Activated CD4-positive, alpha-beta memory T cell treated with anti-CD3 and anti-CD28 coated beads, Interleukin-2, amount 10 ng/mL, durations not matched to agents 7 days and 5 days (primary cell): ENCODE measurements around the gene MIS18BP1. TPM values are rescaled to one million over a fixed set of nuclear protein-coding genes. Genes with fewer than 3 reads are reported as not detected.
"Not testable (repeated sequence)": the region's sequence is repeated elsewhere in the genome, so short reads cannot be mapped to it uniquely, and the experiment has no call there.

ENCODE experiments used
- CTCF ChIA-PET: fragments of 350-600 bp; sonication (Branson Sonifier 250); formaldehyde crosslinking; loops from one replicate; lab custom pipeline; 2021; ENCODE audit warnings: antibody characterized with exemption, inconsistent platforms; lab: Charles Lee
- POLR2A ChIA-PET: fragments of 350-600 bp; sonication (Branson Sonifier 250); formaldehyde crosslinking; loops from one replicate; lab custom pipeline; 2021; ENCODE audit warnings: antibody characterized with exemption; lab: Charles Lee
- DNase-seq: peaks from one replicate; pipeline ENCODE4 v3.0.0-alpha.2; 2020
- H3K27ac Mint-ChIP-seq: one replicate; pipeline ENCODE4 v1.8.0; 2021; ENCODE audit warnings: mild to moderate bottlenecking, mixed read lengths
- H3K27me3 Mint-ChIP-seq: one replicate; pipeline ENCODE4 v1.8.0; 2021; ENCODE audit warnings: mixed read lengths
- H3K36me3 Mint-ChIP-seq: one replicate; pipeline ENCODE4 v1.8.0; 2021; ENCODE audit warnings: low read depth, mixed read lengths
- H3K4me1 Mint-ChIP-seq: one replicate; pipeline ENCODE4 v1.8.0; 2021; ENCODE audit warnings: mixed read lengths
- H3K4me3 Mint-ChIP-seq: one replicate; pipeline ENCODE4 v1.8.0; 2021; ENCODE audit warnings: mild to moderate bottlenecking, mixed read lengths
- H3K9me3 Mint-ChIP-seq: one replicate; pipeline ENCODE4 v1.8.0; 2021; ENCODE audit warnings: mixed read lengths
- total RNA-seq, 2 experiments: library from RNA; stranded (reverse); gene quantifications; one replicate each; pipeline ENCODE4 v1.2.3, GENCODE V29; 2021

Gene MIS18BP1
- 10 to 100 TPM; 66.3 to 66.9 TPM for total RNA-seq

DNA sequence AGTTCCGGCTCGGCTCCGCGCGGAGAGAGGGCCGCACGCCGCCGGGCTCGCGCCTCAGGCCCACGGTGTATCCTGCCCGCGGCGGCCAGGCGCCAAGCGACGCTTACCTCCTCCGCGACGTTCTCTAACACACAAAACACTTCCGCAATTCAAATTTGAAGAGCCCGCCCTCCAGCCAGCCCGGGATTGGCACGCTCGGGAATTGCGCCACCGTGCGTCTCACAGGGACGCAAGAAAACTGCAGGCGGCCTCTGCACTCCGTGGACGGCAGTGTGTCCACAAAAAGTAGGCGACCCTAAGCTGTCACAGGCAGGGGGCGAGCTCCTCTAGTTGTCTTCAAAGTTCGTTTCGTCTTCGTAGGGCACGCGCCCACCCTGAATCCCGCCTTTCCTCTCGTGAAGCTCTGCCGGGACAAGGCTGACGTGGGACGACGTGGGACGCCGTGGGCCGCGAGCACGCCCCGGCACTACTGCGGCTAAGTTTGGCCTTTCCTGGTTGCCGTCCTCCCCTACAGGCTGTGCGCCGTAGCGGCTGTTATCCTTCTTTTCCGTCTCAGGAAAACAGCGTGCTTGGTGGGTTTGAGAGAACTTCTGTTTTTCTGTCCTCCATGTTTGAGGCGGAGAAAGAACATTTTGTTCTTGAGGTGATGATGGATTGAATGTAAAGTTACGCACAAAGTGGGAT is at the start of gene MIS18BP1:
MIS18BP1 (minus strand) TSS at position 133 of the 684 bp plus-strand sequence. CDS start 5,916 bp downstream, outside the sequence.
- Mint-ChIP-seq H3K4me1 (peaks cover 29% of the 10 kb centered on the region), H3K4me3 (peak within 1 kb of the TSS; percentile 83), H3K36me3 (peaks cover 13% of the 10 kb centered on the region), H3K9me3 (peaks cover 8% of the 10 kb centered on the region), H3K27ac (peak within 1 kb of the TSS; percentile 90), H3K27me3 (peaks cover 3% of the 10 kb centered on the region)
- peak; percentile 96 for DNase-seq
- ChIA-PET POLR2A (interaction anchor here (0.6 to 3.3 kb wide), 12 partner anchors 8 to 356 kb away, joined by 3 to 53 read pairs (median 4); partner anchors contain the start of genes FANCM, FKBP3, KLHL28 and PRPF39), CTCF (interaction anchor here (0.6 to 3.3 kb wide), 16 partner anchors 9 to 291 kb away, joined by 3 to 15 read pairs (median 4); partner anchors contain the start of genes FANCM, FKBP3 and TOGARAM1)

DNA sequence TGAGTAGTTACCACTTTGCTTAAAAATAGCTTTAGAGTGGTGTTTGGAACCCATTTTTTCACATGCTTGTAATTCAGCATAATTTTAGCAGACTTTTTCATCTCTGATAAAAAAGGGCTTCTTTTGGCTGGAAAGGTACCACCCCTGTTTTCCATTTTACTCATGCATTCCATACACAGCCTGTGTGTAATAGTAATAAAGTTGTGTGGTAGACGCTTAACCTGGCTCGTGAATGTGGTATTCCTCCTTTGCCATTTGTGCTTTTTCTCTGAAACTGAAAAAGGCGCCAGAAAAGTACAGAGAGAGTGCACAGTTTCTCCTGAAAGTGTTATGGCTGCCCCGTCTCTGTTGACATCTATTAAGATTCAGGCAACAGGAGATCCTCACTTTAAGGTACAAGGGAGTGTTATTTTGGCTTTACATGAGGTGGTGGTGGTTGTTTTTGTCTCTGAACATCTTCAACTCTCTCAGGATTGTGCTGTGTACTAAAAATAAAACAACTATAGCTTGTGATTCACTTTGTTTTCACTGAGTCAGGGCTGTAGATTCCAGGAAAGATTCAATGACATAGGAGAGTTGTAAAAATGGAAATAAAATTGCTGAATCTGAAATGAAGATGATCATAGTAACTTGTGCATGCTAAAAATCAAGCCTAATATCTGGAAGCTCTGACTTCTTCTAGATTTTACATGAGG is 45.6 kb upstream of the MIS18BP1 start:
- ChIA-PET POLR2A (no interaction called here), CTCF (no interaction called here)
- H3K36me3 Mint-ChIP-seq, result no peaks in the 10 kb centered on the region
- no peaks in the 10 kb centered on the region for H3K27me3 Mint-ChIP-seq
- peaks cover 10% of the 10 kb centered on the region for H3K4me1 Mint-ChIP-seq
- H3K4me3 Mint-ChIP-seq, result no peak overlapping the region
- no peak overlapping the region for H3K27ac Mint-ChIP-seq
- H3K9me3 Mint-ChIP-seq, result peaks cover 5% of the 10 kb centered on the region
- DNase-seq, result no peak

DNA sequence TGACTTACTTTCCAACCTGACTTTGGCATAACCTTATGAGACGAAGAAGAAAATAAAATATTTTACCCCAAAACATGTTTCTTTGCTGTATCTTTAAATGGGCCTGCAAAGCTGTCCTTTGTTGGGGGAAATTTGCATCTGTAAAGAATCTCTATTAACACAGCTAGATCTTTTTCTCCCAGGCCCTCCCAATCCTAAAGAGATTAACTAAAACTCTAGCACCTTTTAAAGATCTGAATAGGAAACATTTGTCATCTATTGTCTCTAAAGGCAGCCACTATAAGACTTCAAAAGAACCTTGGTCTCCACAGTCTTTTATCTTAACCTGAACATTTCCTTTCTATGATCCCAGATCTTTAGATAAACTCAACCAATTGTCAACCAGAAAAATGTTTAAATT is 41.8 kb upstream of the MIS18BP1 start:
- CTCF ChIA-PET, H3K4me3 Mint-ChIP-seq, H3K9me3 Mint-ChIP-seq, POLR2A ChIA-PET, H3K27ac Mint-ChIP-seq, DNase-seq, H3K36me3 Mint-ChIP-seq, H3K27me3 Mint-ChIP-seq: not testable (repeated sequence)
- H3K4me1 Mint-ChIP-seq, result peaks cover 15% of the 10 kb centered on the region

DNA sequence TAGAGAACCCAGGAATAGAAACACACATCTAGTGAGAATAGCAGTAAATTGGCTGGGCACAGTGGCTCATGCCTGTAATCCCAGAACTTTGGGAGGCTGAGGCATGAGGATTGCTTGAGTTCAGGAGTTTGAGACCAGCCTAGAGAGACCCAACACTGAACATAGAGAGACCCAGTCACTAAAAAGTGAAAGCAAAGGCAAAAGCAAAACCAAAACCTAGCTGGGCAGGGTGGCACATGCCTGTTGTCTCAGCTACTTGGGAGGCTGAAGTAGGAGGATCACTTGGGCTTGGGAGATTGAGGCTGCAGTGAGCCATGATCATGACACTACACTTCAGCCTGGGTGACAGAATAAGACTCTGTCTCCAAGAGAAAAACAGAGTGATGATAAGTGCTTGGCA is 37.5 kb upstream of the MIS18BP1 start:
- Mint-ChIP-seq H3K9me3 (no peaks in the 10 kb centered on the region), H3K4me3 (no peak overlapping the region), H3K36me3 (no peaks in the 10 kb centered on the region), H3K27me3 (peaks cover 4% of the 10 kb centered on the region), H3K4me1 (peaks cover 9% of the 10 kb centered on the region), H3K27ac (no peak overlapping the region)
- no peak for DNase-seq
- ChIA-PET POLR2A (no interaction called here), CTCF (no interaction called here)

DNA sequence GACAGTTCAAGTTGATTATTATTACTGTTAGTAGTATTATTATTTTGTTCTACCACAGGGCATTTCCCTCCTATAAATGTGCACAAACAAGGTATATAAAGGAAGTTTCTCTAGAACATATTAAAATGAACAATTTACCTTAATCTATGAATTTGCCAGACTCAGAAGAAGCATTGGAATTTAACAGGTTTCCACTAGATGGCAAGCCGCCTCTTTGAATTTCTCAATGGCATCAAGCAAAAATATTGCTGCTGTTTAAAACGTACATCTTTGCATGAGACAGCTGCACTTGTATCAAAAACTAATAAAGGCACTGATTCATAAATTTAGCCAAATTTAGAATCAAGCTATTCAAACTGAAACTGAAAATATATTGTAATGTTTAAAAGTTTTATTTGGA is 34.6 kb upstream of the MIS18BP1 start:
- Mint-ChIP-seq H3K27me3 (peaks cover 4% of the 10 kb centered on the region), H3K27ac (no peak overlapping the region), H3K9me3 (no peaks in the 10 kb centered on the region), H3K4me3 (no peak overlapping the region), H3K36me3 (no peaks in the 10 kb centered on the region), H3K4me1 (peaks cover 9% of the 10 kb centered on the region)
- POLR2A ChIA-PET, result no interaction called here
- DNase-seq, result no peak
- CTCF ChIA-PET, result no interaction called here

DNA sequence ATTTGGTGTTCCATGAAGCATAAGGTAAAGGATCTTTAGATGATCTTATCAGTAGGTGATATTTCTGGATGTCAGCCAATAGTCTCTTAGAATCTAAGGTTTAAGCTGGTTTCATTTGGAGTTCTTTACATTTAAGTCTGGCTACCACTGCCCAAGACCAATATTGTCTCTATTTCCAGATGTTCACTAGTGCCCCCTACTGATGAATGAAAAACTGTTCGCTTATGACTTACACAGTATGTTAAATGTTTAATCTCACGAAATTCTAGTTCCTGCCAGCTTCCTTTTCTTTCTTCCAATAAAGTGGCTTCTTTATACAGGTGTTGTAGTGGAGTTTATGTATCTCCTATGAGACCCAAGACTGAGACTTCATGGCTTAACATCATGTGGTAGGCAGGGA is 31.8 kb upstream of the MIS18BP1 start:
- Mint-ChIP-seq H3K4me3 (no peak overlapping the region), H3K4me1 (no peaks in the 10 kb centered on the region), H3K9me3 (peaks cover 10% of the 10 kb centered on the region), H3K36me3 (no peaks in the 10 kb centered on the region), H3K27ac (no peak overlapping the region), H3K27me3 (peaks cover 4% of the 10 kb centered on the region)
- no peak for DNase-seq
- CTCF ChIA-PET, result no interaction called here
- POLR2A ChIA-PET, result no interaction called here

DNA sequence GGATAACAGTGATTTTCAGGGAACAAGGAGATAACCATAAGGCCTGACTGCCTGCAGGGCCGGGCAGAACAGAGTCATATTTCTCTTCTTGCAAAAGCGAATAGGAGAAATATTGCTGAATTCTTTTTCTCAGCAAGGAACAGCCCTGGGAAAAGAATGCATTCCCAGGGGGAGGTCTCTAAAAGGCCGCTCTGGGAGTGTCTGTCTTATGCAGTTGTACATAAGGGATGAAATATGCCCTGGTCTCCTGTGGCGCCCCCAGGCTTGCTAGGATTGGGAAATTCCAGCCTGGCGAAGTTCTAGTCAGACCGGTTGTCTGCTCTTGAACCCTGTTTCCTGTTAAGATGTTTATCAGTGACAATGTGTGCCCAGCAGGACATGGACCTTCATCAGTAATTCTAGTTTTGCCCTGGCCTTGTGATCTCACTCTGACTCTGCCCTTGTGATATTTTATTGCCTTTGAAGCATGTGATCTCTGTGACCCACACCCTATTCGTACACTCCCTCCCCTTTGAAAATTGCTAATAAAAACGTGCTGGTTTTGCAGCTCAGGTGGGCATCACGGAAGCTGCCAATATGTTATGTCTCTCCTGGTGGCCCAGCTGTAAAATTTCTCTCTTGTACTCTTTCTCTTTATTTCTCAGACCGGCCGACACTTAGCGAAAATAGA is 28.9 kb upstream of the MIS18BP1 start:
- peaks cover 10% of the 10 kb centered on the region for H3K9me3 Mint-ChIP-seq
- POLR2A ChIA-PET, H3K4me1 Mint-ChIP-seq, H3K27me3 Mint-ChIP-seq, DNase-seq, H3K4me3 Mint-ChIP-seq, H3K27ac Mint-ChIP-seq, H3K36me3 Mint-ChIP-seq: not testable (repeated sequence)
- CTCF ChIA-PET, result interaction anchor here (1.2 kb wide), 1 partner anchor 14 kb away, joined by 3 read pairs; no protein-coding TSS in a partner anchor

DNA sequence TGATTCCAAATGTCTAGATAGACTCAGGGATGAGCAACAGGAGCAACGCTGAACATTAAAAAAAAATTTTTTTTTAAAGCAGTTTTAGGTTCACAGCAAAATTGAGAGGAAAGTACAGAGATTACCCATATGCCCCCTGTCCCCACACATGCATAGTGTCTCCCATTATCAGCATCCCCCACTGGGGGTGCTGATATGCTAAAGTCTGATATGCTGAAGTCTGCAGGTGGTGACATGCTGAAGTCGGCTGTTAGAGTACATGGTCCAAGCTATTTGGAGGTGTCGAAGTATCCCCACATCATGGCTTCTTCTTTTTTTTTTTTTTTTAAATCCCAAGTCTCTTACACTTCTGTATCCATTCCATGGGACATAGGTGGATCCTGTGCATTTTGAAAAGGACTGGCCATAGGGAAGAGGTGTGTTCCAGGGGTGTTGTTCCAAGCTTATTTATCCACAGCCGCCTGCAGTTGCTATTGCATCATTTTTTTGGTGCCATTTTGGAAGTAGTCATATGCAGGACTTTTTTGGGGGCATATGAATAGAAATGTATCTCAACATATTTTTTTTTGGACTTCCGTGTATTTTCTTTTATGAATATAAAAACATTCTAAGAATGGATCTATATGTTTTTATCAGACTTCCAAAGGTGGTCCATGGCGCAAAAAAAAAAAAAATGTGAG is 19.0 kb upstream of the MIS18BP1 start:
- H3K36me3 Mint-ChIP-seq, result no peaks in the 10 kb centered on the region
- no peak overlapping the region for H3K4me3 Mint-ChIP-seq
- H3K27ac Mint-ChIP-seq, result no peak overlapping the region
- CTCF ChIA-PET, result no interaction called here
- no peaks in the 10 kb centered on the region for H3K9me3 Mint-ChIP-seq
- DNase-seq, result no peak
- no peaks in the 10 kb centered on the region for H3K4me1 Mint-ChIP-seq
- no peaks in the 10 kb centered on the region for H3K27me3 Mint-ChIP-seq
- POLR2A ChIA-PET, result no interaction called here

DNA sequence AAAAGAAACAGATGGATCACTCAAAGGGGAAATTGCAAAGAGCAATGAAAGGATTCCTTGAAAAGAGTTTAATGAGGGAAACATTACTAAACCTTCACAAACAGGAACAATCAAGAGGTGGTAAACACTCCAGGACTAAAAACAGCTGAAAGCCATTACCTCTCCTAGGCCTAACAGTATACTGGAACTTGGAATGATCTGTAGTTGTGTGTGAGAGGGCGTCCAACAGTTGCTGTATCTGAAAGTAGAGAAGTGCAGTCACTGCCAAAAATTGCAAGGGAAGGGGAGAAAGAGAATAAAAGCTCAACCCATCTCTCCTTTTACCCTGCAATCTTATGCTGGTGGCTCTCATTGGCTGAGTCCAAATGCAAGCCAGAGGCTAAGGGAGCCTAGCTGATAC is 17.0 kb upstream of the MIS18BP1 start:
- Mint-ChIP-seq H3K4me3 (no peak overlapping the region), H3K27ac (no peak overlapping the region), H3K4me1 (no peaks in the 10 kb centered on the region), H3K27me3 (no peaks in the 10 kb centered on the region), H3K9me3 (no peaks in the 10 kb centered on the region), H3K36me3 (no peaks in the 10 kb centered on the region)
- CTCF ChIA-PET, result interaction anchor here (1.2 to 2.1 kb wide), 3 partner anchors 14 to 112 kb away, joined by 3 to 8 read pairs (median 6); partner anchors contain the start of gene MIS18BP1
- DNase-seq, result no peak
- POLR2A ChIA-PET, result interaction anchor here (0.5 kb wide), 1 partner anchor 24 kb away, joined by 4 read pairs; no protein-coding TSS in a partner anchor

DNA sequence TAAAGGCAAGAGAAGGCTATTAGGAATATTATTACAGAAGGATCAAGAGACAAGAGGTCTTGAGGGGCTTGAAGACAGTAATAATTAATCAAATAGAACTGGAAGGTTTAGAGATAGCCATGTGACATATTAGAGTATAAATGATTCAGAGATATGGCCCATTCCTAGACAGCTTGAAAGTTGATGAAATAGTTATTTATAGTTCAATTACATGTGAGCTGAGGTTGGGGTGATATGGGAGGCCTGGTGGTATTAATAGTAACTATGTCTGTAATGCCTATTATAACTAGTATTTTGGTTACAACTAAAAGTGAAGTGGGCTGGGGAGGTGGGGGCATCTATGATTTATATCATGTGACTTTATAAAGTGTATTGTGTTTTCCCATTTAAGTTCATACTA is 14.1 kb upstream of the MIS18BP1 start:
- POLR2A ChIA-PET, result no interaction called here
- DNase-seq, result no peak
- Mint-ChIP-seq H3K9me3 (no peaks in the 10 kb centered on the region), H3K36me3 (no peaks in the 10 kb centered on the region), H3K27me3 (peaks cover 9% of the 10 kb centered on the region), H3K4me3 (no peak overlapping the region), H3K4me1 (no peaks in the 10 kb centered on the region), H3K27ac (no peak overlapping the region)
- CTCF ChIA-PET, result interaction anchor here (1.1 to 2.0 kb wide), 2 partner anchors 10 to 131 kb away, joined by 3 to 6 read pairs; partner anchors contain the start of gene FANCM

DNA sequence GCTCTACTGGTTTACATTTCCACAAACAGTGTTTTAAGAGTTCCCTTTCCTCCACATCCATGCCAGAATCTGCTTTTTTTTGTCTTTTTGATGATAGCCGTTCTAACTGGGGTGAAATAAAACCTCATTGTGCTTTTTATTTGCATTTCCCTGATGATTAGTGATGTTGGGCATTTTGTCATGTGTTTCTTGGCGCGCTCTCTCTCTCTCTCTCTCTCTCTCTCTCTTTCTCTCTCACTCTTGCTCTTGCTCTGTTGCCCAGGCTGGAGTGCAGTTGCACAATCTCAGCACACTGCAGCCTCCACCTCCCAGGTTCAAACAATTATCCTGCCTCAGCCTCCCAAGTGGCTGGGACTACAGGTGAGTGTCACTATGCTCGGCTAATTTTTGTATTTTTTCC is 9.6 kb upstream of the MIS18BP1 start:
- CTCF ChIA-PET, result no interaction called here
- Mint-ChIP-seq H3K27ac (no peak overlapping the region), H3K4me1 (peaks cover 3% of the 10 kb centered on the region), H3K9me3 (peaks cover 22% of the 10 kb centered on the region), H3K36me3 (peaks cover 22% of the 10 kb centered on the region), H3K27me3 (peaks cover 17% of the 10 kb centered on the region), H3K4me3 (no peak overlapping the region)
- no peak for DNase-seq
- POLR2A ChIA-PET, result no interaction called here

DNA sequence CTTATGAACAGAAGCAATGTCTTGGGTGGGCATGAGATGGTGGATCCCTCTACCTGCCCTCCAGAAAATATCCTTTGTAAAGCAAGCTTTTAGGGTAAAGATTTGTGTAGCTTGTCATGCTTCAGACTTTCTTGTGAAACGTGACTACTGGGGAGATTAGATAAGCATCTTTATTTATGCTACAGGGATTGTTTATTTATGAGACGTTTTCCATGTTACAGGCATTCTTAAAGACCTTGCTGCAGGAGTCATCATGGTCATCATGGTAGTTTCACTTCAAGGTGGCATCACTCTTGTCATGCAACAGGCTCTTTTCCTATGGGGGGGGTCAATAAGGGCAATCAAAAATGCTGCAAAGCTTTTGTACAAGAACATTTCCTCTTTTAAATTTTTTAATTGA is 8.2 kb upstream of the MIS18BP1 start:
- Mint-ChIP-seq H3K4me3 (no peak overlapping the region), H3K9me3 (peaks cover 25% of the 10 kb centered on the region), H3K4me1 (peaks cover 3% of the 10 kb centered on the region), H3K36me3 (peaks cover 22% of the 10 kb centered on the region), H3K27me3 (peaks cover 20% of the 10 kb centered on the region), H3K27ac (no peak overlapping the region)
- CTCF ChIA-PET, result no interaction called here
- DNase-seq, result no peak
- POLR2A ChIA-PET, result no interaction called here
